HG02981 (cell line): Measurements from ENCODE around the gene NBPF1.
"Not testable (repeated sequence)": the region's sequence is repeated elsewhere in the genome, so short reads cannot be mapped to it uniquely, and the experiment has no call there.

Source experiments
- ATAC-seq: cut with Tn5 transposase; IDR thresholded peaks from one replicate; pipeline ENCODE4 v1.9.1; 2021; ENCODE audit warnings: mild to moderate bottlenecking, moderate library complexity; ENCODE audit not compliant: unreplicated experiment

NBPF1 gene

GRCh38 chr1:16553244-16553643 lies 60.1 kb downstream of the NBPF1 start:
- ATAC-seq, result not testable (repeated sequence)

- not testable (repeated sequence) for ATAC-seq
Observed at GRCh38 chr1:16550212-16550918, 63.0 kb downstream of the NBPF1 start.

GRCh38 chr1:16549545-16549944 lies 63.8 kb downstream of the NBPF1 start:
- ATAC-seq, result not testable (repeated sequence)

GRCh38 chr1:16547502-16548241 lies 65.7 kb downstream of the NBPF1 start:
- ATAC-seq, result not testable (repeated sequence)

GRCh38 chr1:16545682-16546095 lies 67.7 kb downstream of the NBPF1 start:
- ATAC-seq, result not testable (repeated sequence)

- ATAC-seq, result not testable (repeated sequence)
Observed at GRCh38 chr1:16540421-16540893, 72.9 kb downstream of the NBPF1 start.

- ATAC-seq, result not testable (repeated sequence)
Observed at GRCh38 chr1:16537528-16537927, 75.8 kb downstream of the NBPF1 start.

- ATAC-seq, result not testable (repeated sequence)
Observed at GRCh38 chr1:16536796-16537195, 76.6 kb downstream of the NBPF1 start.

GRCh38 chr1:16535898-16536297 lies 77.5 kb downstream of the NBPF1 start:
- ATAC-seq, result not testable (repeated sequence)

- ATAC-seq, result not testable (repeated sequence)
Observed at GRCh38 chr1:16535487-16535886, 77.9 kb downstream of the NBPF1 start.

- not testable (repeated sequence) for ATAC-seq
Observed at GRCh38 chr1:16534829-16535456, 78.4 kb downstream of the NBPF1 start.

- not testable (repeated sequence) for ATAC-seq
Observed at GRCh38 chr1:16534239-16534828, 79.0 kb downstream of the NBPF1 start.

- ATAC-seq, result not testable (repeated sequence)
Observed at GRCh38 chr1:16532235-16532991, 81.0 kb downstream of the NBPF1 start.

GRCh38 chr1:16528338-16528737 lies 85.0 kb downstream of the NBPF1 start:
- ATAC-seq, result not testable (repeated sequence)

GRCh38 chr1:16525769-16526168 lies 87.6 kb downstream of the NBPF1 start:
- ATAC-seq, result not testable (repeated sequence)

- not testable (repeated sequence) for ATAC-seq
Observed at GRCh38 chr1:16521679-16522078, 91.7 kb downstream of the NBPF1 start.

GRCh38 chr1:16521288-16521583 lies 92.1 kb downstream of the NBPF1 start:
- ATAC-seq, result no peak

- ATAC-seq, result not testable (repeated sequence)
Observed at GRCh38 chr1:16520435-16521287, 92.7 kb downstream of the NBPF1 start.

- not testable (repeated sequence) for ATAC-seq
Observed at GRCh38 chr1:16519255-16519951, 94.0 kb downstream of the NBPF1 start.
